ENCODE results near the gene IGFBP5. TPM values are rescaled to one million over a fixed set of nuclear protein-coding genes. Genes with fewer than 3 reads are reported as not detected.

Gene IGFBP5
- total and polyA plus RNA-seq, 2 of the 8 experiments (the other 6 are each of a cell fraction or from before 2014, with no cell fraction given), result 2.2 to 2.5 TPM

DNA sequence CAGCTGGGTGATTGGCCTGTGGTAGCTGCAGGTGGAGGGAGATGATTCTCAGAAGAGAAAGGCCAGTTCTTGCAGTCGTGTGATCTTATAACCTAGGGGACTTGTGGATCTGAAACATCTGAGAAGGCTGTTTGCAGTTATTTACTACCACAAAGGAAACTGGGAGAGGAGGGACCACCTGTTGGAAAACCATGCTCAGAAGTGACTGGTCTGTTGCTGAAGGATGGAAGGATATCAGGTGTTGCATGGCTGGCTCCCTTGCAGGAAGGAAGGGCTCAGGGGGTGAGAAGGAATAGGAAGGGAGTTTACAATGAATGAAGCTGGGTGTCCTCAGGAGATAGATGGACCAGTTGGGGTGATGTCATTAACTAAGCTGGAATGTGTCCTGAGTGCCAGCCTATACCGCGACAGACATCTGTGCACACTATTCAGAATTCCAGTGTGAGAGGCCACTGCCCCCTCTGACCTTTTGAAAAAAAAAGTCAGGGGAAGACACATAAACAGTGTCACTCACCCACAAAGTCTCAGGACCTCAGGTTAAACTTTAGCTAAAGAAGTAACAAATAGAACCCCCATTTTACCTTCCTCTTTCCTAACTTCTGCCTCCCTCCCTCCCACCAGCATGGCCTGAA is 44.6 kb downstream of the IGFBP5 start:
- Histone ChIP-seq H4K20me1 (replicated peaks in 1 of 2; ENCODE audit: control insufficient read depth in 1 of 2, insufficient read depth in 2 of 2, low read length in 2 of 2) (peaks cover 16 to 20% of the 10 kb centered on the region in 2 experiments), H3K9me3 (ENCODE audit: insufficient read depth in 2 of 2, low read depth in 1 of 2, low read length in 1 of 2) (no peaks in the 10 kb centered on the region), H4K91ac (replicated peaks; ENCODE audit: insufficient read length, low read length) (no peak overlapping the region), H3K4me3 (ENCODE audit: extremely low read depth in 1 of 4, insufficient read depth in 2 of 4, low read depth in 3 of 4, low read length in 4 of 4) (no peak overlapping the region), H2BK120ac (replicated peaks; ENCODE audit: low read depth, low read length) (no peak overlapping the region), H2BK5ac (ENCODE audit: low read depth, low read length) (0 out of 2 replicates have a peak overlapping the region, but pooled peaks have one; percentile 15), H2AK5ac (ENCODE audit: low read depth, low read length) (no peak overlapping the region), H3K18ac (ENCODE audit: extremely low read depth, low read length) (no peak overlapping the region), H3K4ac (replicated peaks; ENCODE audit: insufficient read length, low read depth, low read length) (no peak overlapping the region), H4K5ac (ENCODE audit: insufficient read length, low read depth, low read length) (no peak overlapping the region), H3K36me3 (ENCODE audit: control insufficient read depth in 2 of 4, insufficient read depth in 4 of 4, low read length in 3 of 4) (peaks cover 0 to 8% (median 2%) of the 10 kb centered on the region in 4 experiments; a peak in 4 of 8 replicates), H3K23me2 (ENCODE audit: low read depth, low read length) (no peaks in the 10 kb centered on the region), H3K79me1 (ENCODE audit: low read depth, low read length) (peaks cover 16% of the 10 kb centered on the region), H3K4me1 (replicated peaks in 1 of 4; ENCODE audit: control insufficient read depth in 3 of 4, insufficient read depth in 4 of 4, low read length in 3 of 4) (peaks cover 0 to 13% (median 5%) of the 10 kb centered on the region in 4 experiments; a peak in 6 of 7 replicates), H3K27ac (ENCODE audit: low read depth, low read length) (no peak overlapping the region), H3K27me3 (replicated peaks in 1 of 4; ENCODE audit: control insufficient read depth in 3 of 4, extremely low read depth in 1 of 4, insufficient read depth in 3 of 4, low read length in 3 of 4) (no peaks in the 10 kb centered on the region), H2BK20ac (ENCODE audit: low read length) (no peak overlapping the region), H2BK12ac (ENCODE audit: low read depth, low read length) (no peak overlapping the region), H3K23ac (ENCODE audit: insufficient read length) (no peak overlapping the region), H2AFZ (ENCODE audit: low read length) (no peak overlapping the region), H2BK15ac (ENCODE audit: low read length) (peak overlapping the region; percentile 53; the same call in 1 of the 2 replicates), H3K79me2 (ENCODE audit: control insufficient read depth in 1 of 2, insufficient read depth in 2 of 2, low read length in 2 of 2) (peaks cover 10 to 93% of the 10 kb centered on the region in 2 experiments), H3K4me2 (ENCODE audit: insufficient read depth in 1 of 2, low read depth in 2 of 2, low read length in 2 of 2) (no peak overlapping the region), H3K56ac (replicated peaks; ENCODE audit: insufficient read length, low read depth, low read length) (no peak overlapping the region), H3K14ac (ENCODE audit: insufficient read length) (no peak overlapping the region), H3K9ac (replicated peaks in 1 of 4; ENCODE audit: extremely low read depth in 1 of 4, low read depth in 3 of 4, low read length in 3 of 4) (no peak overlapping the region), H4K8ac (ENCODE audit: extremely low read depth, insufficient read depth, low read length) (no peak overlapping the region)
- no peak for DNase-seq (ENCODE audit: low read depth in 1 of 2, low spot score in 2 of 2)
- ChIA-PET POLR2A (ENCODE audit: partially characterized antibody) (interaction anchor here (0.9 to 1.6 kb wide), 6 partner anchors 8 to 152 kb away, joined by 3 to 7 read pairs (median 4); partner anchors contain the start of gene RPL37A), CTCF (ENCODE audit: partially characterized antibody) (interaction anchor here (0.9 to 20.6 kb wide), 8 partner anchors 12 to 132 kb away, joined by 3 to 251 read pairs (median 4); no protein-coding TSS in a partner anchor)
- no peak for FAIRE-seq
- 82% methylated on average over 3 of the region's 3 CpGs; no CpG with 5 or more reads in 1 of the 2 experiments for WGBS, 2 experiments (ENCODE audit: extremely low coverage in 1 of 2, insufficient coverage in 1 of 2, insufficient read length in 1 of 2, insufficient replicate concordance in 2 of 2, low coverage in 1 of 2, low lambda C conversion rate in 2 of 2, missing lambda C conversion rate in 1 of 2)
- no peak for TF ChIP-seq FOSL1 (IDR thresholded peaks at IDR 0.05; ENCODE audit: insufficient read depth, low read depth, low read length)
- TF ChIP-seq HDAC6 (IDR thresholded peaks at IDR 0.05; ENCODE audit: low read depth, low read length), result no peak
- TF ChIP-seq RXRA (IDR thresholded peaks at IDR 0.05; ENCODE audit: insufficient read depth, low read depth, low read length), result no peak
- no peak for TF ChIP-seq TAF7 (optimal IDR thresholded peaks at IDR 0.05; ENCODE audit: borderline replicate concordance, low read depth, low read length)
- no peak for TF ChIP-seq BRCA1 (IDR thresholded peaks at IDR 0.05; ENCODE audit: low read depth, low read length)
- TF ChIP-seq NRF1 (IDR thresholded peaks at IDR 0.05; ENCODE audit: low read depth, low read length), result no peak
- TF ChIP-seq SIN3A (conservative IDR thresholded peaks at IDR 0.05 in 1 of 2, IDR thresholded peaks at IDR 0.05 in 1 of 2; ENCODE audit: low read depth in 1 of 2, low read length in 2 of 2), result no peak
- TF ChIP-seq SIX5 (IDR thresholded peaks at IDR 0.05; ENCODE audit: low read depth, low read length), result no peak
- TF ChIP-seq, protein P1, sequence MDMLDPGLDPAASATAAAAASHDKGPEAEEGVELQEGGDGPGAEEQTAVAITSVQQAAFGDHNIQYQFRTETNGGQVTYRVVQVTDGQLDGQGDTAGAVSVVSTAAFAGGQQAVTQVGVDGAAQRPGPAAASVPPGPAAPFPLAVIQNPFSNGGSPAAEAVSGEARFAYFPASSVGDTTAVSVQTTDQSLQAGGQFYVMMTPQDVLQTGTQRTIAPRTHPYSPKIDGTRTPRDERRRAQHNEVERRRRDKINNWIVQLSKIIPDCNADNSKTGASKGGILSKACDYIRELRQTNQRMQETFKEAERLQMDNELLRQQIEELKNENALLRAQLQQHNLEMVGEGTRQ (IDR thresholded peaks at IDR 0.05; ENCODE audit: low read length), result no peak
- TF ChIP-seq TAF1 (IDR thresholded peaks at IDR 0.05; ENCODE audit: low read depth, low read length), result no peak
- TF ChIP-seq JUN (IDR thresholded peaks at IDR 0.05; ENCODE audit: low read depth, low read length), result no peak
- no peak for TF ChIP-seq RFX5 (IDR thresholded peaks at IDR 0.05; ENCODE audit: borderline replicate concordance, low read depth, low read length)

Measured in H1 (cell line).